Measurements from ENCODE around the gene ETNK2.
A peak's percentile ranks its signal among the peaks of the same experiment; 100 is the strongest.
"Not testable (repeated sequence)": the region's sequence is repeated elsewhere in the genome, so short reads cannot be mapped to it uniquely, and the experiment has no call there.

The ETNK2 gene

DNA sequence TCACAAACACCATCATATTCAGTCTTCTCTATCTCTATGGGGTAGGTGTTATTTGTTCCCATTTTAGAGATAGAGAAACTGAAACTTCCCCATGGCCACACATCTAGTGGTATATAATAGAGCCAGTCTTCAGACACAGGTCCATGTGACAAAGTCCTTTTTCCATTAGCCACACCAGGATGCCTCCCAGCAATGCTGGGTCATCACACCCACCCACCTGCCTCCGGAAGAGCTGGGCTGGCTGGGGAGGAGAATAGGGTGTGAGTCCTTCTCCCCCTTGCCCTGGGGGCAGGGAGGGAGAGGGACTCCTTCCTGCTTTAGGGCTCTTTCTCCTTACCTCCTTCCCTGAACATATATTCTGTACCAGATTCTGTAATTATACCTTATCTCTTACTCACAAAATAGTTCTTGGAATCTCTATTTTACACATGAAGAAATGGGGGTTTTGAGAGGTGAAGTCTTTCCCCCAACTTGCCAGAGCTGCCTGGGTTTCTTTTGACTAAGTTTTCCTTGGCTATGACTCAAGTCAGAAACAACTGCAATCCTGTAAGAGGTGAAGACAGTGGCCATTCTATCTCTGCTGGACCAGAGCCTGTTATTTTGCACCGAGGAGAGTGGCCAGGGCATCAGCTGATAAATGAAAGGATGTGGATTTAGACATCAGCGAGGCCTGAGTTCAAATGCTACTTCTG is 49.0 kb downstream of the ETNK2 start:
- H3K4me1 ChIP-seq (ENCODE audit: control insufficient read depth in 2 of 2, insufficient read depth in 2 of 2, low read length in 2 of 2), result peaks cover 18 to 29% of the 10 kb centered on the region in 2 donors
- peak overlapping the region in 1 of 2 donors; percentile 52 for H3K27ac ChIP-seq (ENCODE audit: low read depth in 2 of 2, low read length in 2 of 2)
- H3K4me3 ChIP-seq (ENCODE audit: low read length in 2 of 2), result peak overlapping the region in 1 of 2 donors; percentile 20
- no peaks in the 10 kb centered on the region for H3K36me3 ChIP-seq (ENCODE audit: control insufficient read depth in 2 of 2, insufficient read depth in 2 of 2, low read length in 2 of 2)
- H3K9ac ChIP-seq (ENCODE audit: low read depth in 1 of 2, low read length in 2 of 2), result peak overlapping the region in 1 of 2 donors; percentile 17
- no peaks in the 10 kb centered on the region for H3K9me3 ChIP-seq (ENCODE audit: control insufficient read depth in 2 of 2, low read length in 2 of 2)
- no peaks in the 10 kb centered on the region for H3K27me3 ChIP-seq (ENCODE audit: control insufficient read depth in 2 of 2, insufficient read depth in 2 of 2, low read length in 2 of 2)

DNA sequence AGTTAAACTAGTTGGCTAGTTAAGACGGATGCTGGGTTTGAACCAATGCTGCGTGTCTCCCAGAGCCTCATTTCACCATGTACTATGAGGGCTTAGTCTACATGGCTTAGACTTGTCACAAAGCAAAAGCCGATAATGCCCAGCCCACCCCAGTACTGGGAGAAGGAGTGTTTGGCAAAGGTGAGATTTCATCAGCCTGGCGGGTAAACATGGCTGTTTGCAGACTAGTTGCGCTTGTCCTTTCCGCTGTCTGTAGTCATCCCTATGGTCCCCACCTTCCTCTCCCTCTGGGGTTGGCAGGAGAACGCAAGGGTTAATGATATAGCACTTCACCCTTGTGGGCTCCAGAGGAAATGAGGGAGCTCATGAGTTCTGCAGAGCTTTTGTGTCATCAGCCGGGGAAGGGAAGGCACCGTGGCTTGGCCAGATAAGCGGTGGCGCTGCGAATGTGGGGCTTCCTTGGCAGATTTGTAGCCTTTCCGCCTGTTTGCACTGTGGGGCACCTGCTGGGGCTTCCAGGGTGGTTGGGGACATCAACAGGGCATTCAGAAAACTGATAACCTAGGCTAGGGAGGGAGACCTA is 49.7 kb downstream of the ETNK2 start:
- peak overlapping the region in 1 of 2 donors; percentile 52 for H3K27ac ChIP-seq (ENCODE audit: low read depth in 2 of 2, low read length in 2 of 2)
- no peaks in the 10 kb centered on the region for H3K36me3 ChIP-seq (ENCODE audit: control insufficient read depth in 2 of 2, insufficient read depth in 2 of 2, low read length in 2 of 2)
- peaks cover 18 to 29% of the 10 kb centered on the region in 2 donors for H3K4me1 ChIP-seq (ENCODE audit: control insufficient read depth in 2 of 2, insufficient read depth in 2 of 2, low read length in 2 of 2)

DNA sequence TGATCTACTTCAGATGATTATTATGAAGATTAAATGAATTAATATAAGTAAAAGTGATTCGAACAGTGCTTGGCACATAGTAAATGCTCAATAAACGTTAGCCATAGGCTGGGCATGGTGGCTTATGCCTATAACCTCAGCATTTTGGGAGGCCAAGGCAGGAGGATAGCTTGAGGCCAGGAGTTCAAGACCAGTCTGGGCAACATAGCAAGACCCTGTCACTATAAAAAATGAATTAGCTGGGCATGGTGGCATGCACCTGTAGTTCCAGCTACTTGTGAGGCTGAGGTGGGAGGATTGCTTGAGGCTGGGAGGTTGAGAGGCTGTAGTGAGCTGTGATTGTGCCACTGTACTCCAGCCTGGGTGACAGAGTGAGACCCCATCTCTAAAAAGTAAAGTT is 52.1 kb downstream of the ETNK2 start:
- not testable (repeated sequence) for H3K27ac ChIP-seq (ENCODE audit: low read depth in 2 of 2, low read length in 2 of 2); H3K4me3 ChIP-seq (ENCODE audit: low read length in 2 of 2); H3K36me3 ChIP-seq (ENCODE audit: control insufficient read depth in 2 of 2, insufficient read depth in 2 of 2, low read length in 2 of 2); H3K27me3 ChIP-seq (ENCODE audit: control insufficient read depth in 2 of 2, insufficient read depth in 2 of 2, low read length in 2 of 2); H3K9me3 ChIP-seq (ENCODE audit: control insufficient read depth in 2 of 2, low read length in 2 of 2); H3K9ac ChIP-seq (ENCODE audit: low read depth in 1 of 2, low read length in 2 of 2)
- H3K4me1 ChIP-seq (ENCODE audit: control insufficient read depth in 2 of 2, insufficient read depth in 2 of 2, low read length in 2 of 2), result peaks cover 18 to 32% of the 10 kb centered on the region in 2 donors

More for the DNA sequence above, 49.7 kb downstream of the ETNK2 start:
- Histone ChIP-seq H3K4me3 (ENCODE audit: low read length in 2 of 2) (no peak overlapping the region), H3K27me3 (ENCODE audit: control insufficient read depth in 2 of 2, insufficient read depth in 2 of 2, low read length in 2 of 2) (no peaks in the 10 kb centered on the region), H3K9ac (ENCODE audit: low read depth in 1 of 2, low read length in 2 of 2) (no peak overlapping the region), H3K9me3 (ENCODE audit: control insufficient read depth in 2 of 2, low read length in 2 of 2) (no peaks in the 10 kb centered on the region)

GRCh38 chr1:204098683-204099082 is 53.2 kb downstream of the ETNK2 start:
- no peaks in the 10 kb centered on the region for H3K36me3 ChIP-seq (ENCODE audit: control insufficient read depth in 2 of 2, insufficient read depth in 2 of 2, low read length in 2 of 2)
- H3K9ac ChIP-seq (ENCODE audit: low read depth in 1 of 2, low read length in 2 of 2), result no peak overlapping the region
- H3K4me1 ChIP-seq (ENCODE audit: control insufficient read depth in 2 of 2, insufficient read depth in 2 of 2, low read length in 2 of 2), result peaks cover 15 to 26% of the 10 kb centered on the region in 2 donors
- H3K4me3 ChIP-seq (ENCODE audit: low read length in 2 of 2), result no peak overlapping the region
- H3K27me3 ChIP-seq (ENCODE audit: control insufficient read depth in 2 of 2, insufficient read depth in 2 of 2, low read length in 2 of 2), result no peaks in the 10 kb centered on the region
- no peak overlapping the region for H3K27ac ChIP-seq (ENCODE audit: low read depth in 2 of 2, low read length in 2 of 2)
- H3K9me3 ChIP-seq (ENCODE audit: control insufficient read depth in 2 of 2, low read length in 2 of 2), result no peaks in the 10 kb centered on the region

DNA sequence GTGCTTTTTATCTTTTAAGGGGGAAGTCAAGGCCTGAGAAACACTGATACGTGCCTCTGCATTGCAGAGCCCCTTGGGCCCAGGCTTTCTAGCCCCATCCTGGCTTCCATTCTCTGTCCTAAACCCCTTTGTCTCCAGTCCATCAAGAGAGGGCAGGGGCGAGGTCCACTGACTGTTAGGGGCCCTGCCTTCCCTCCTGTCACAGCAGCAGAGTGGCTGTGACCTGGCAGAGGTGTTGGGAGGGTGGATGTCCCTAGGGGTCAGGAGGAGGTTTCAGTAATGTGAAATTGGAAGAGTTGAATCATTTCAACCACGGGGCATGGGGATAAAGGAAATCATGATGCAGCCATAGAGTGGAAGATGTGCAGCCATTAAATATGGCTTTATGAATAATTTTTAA is 54.9 kb downstream of the ETNK2 start:
- no peaks in the 10 kb centered on the region for H3K27me3 ChIP-seq (ENCODE audit: control insufficient read depth in 2 of 2, insufficient read depth in 2 of 2, low read length in 2 of 2)
- H3K4me1 ChIP-seq (ENCODE audit: control insufficient read depth in 2 of 2, insufficient read depth in 2 of 2, low read length in 2 of 2), result peaks cover 21 to 24% of the 10 kb centered on the region in 2 donors
- H3K27ac ChIP-seq (ENCODE audit: low read depth in 2 of 2, low read length in 2 of 2), result no peak overlapping the region
- no peak overlapping the region for H3K4me3 ChIP-seq (ENCODE audit: low read length in 2 of 2)
- H3K9me3 ChIP-seq (ENCODE audit: control insufficient read depth in 2 of 2, low read length in 2 of 2), result no peaks in the 10 kb centered on the region
- H3K36me3 ChIP-seq (ENCODE audit: control insufficient read depth in 2 of 2, insufficient read depth in 2 of 2, low read length in 2 of 2), result no peaks in the 10 kb centered on the region
- no peak overlapping the region for H3K9ac ChIP-seq (ENCODE audit: low read depth in 1 of 2, low read length in 2 of 2)

DNA sequence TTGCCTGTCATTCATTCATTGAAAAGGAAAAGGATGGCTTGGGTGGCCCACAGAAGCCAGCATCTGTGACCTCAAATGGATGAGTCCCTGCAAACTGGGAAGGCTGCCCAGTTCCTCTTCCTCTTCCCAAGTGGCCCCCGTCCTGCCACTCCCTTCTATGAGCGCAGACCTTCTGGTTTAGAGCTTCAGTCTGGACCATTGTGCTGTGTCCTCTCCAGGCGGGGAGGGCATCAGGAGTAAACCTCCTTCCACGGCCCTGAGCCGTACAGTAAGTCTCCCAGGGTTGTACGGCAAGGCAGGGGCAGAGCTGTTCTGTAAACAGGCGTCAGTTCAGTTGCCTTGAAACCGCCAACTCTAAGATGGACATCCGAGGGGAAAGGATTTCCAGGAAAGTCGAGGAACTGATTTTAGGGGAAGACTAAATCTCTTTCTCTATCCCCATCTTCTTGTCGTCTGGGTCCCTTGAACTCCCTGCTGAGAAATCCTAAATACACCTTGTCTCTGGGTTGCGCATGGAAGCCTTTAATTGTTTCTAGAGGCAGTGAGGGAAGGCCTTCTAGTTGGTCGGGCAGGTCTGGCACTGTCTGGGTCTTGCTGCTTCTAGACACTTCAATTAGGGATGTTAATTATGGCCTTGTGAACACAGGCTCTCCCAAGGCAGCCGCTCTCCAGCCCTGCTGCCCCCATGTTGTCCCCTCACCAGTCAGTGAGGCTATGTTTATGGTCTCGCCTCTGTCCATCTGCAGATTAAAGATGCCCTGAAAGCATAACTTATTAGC is 56.8 kb downstream of the ETNK2 start:
- Histone ChIP-seq H3K36me3 (ENCODE audit: control insufficient read depth in 2 of 2, insufficient read depth in 2 of 2, low read length in 2 of 2) (no peaks in the 10 kb centered on the region), H3K9ac (ENCODE audit: low read depth in 1 of 2, low read length in 2 of 2) (no peak overlapping the region), H3K4me1 (ENCODE audit: control insufficient read depth in 2 of 2, insufficient read depth in 2 of 2, low read length in 2 of 2) (peaks cover 21 to 28% of the 10 kb centered on the region in 2 donors), H3K27ac (ENCODE audit: low read depth in 2 of 2, low read length in 2 of 2) (no peak overlapping the region), H3K9me3 (ENCODE audit: control insufficient read depth in 2 of 2, low read length in 2 of 2) (no peaks in the 10 kb centered on the region), H3K4me3 (ENCODE audit: low read length in 2 of 2) (no peak overlapping the region), H3K27me3 (ENCODE audit: control insufficient read depth in 2 of 2, insufficient read depth in 2 of 2, low read length in 2 of 2) (no peaks in the 10 kb centered on the region)

- no peaks in the 10 kb centered on the region for H3K27me3 ChIP-seq (ENCODE audit: control insufficient read depth in 2 of 2, insufficient read depth in 2 of 2, low read length in 2 of 2)
- no peaks in the 10 kb centered on the region for H3K36me3 ChIP-seq (ENCODE audit: control insufficient read depth in 2 of 2, insufficient read depth in 2 of 2, low read length in 2 of 2)
- no peak overlapping the region for H3K27ac ChIP-seq (ENCODE audit: low read depth in 2 of 2, low read length in 2 of 2)
- no peaks in the 10 kb centered on the region for H3K9me3 ChIP-seq (ENCODE audit: control insufficient read depth in 2 of 2, low read length in 2 of 2)
- H3K4me1 ChIP-seq (ENCODE audit: control insufficient read depth in 2 of 2, insufficient read depth in 2 of 2, low read length in 2 of 2), result peaks cover 26 to 31% of the 10 kb centered on the region in 2 donors
- no peak overlapping the region for H3K4me3 ChIP-seq (ENCODE audit: low read length in 2 of 2)
- no peak overlapping the region for H3K9ac ChIP-seq (ENCODE audit: low read depth in 1 of 2, low read length in 2 of 2)
Measured at GRCh38 chr1:204094313-204094729, 57.5 kb downstream of the ETNK2 start.

GRCh38 chr1:204093781-204094180 is 58.1 kb downstream of the ETNK2 start:
- Histone ChIP-seq H3K4me1 (ENCODE audit: control insufficient read depth in 2 of 2, insufficient read depth in 2 of 2, low read length in 2 of 2) (peaks cover 32 to 37% of the 10 kb centered on the region in 2 donors), H3K9ac (ENCODE audit: low read depth in 1 of 2, low read length in 2 of 2) (peak overlapping the region; percentile 1 to 15), H3K27me3 (ENCODE audit: control insufficient read depth in 2 of 2, insufficient read depth in 2 of 2, low read length in 2 of 2) (no peaks in the 10 kb centered on the region), H3K36me3 (ENCODE audit: control insufficient read depth in 2 of 2, insufficient read depth in 2 of 2, low read length in 2 of 2) (no peaks in the 10 kb centered on the region), H3K27ac (ENCODE audit: low read depth in 2 of 2, low read length in 2 of 2) (peak overlapping the region; percentile 89 to 94), H3K9me3 (ENCODE audit: control insufficient read depth in 2 of 2, low read length in 2 of 2) (no peaks in the 10 kb centered on the region), H3K4me3 (ENCODE audit: low read length in 2 of 2) (peak overlapping the region in 1 of 2 donors; percentile 41)

DNA sequence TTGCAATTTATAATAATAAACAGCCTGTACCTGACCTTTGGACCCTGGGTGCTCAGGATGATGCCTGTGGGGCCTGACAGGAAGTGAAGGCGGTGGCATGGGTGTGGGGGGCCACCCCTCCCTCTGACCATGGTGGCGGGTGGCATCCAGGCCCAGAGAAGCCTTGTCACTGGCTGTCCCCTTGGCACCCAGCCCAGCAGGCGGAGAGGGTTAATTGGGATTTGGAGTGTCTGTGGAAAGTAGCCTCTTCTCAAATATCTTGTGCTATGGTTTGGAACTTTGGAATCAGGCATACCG is 58.5 kb downstream of the ETNK2 start:
- Histone ChIP-seq H3K27ac (ENCODE audit: low read depth in 2 of 2, low read length in 2 of 2) (peak overlapping the region; percentile 89 to 94), H3K9ac (ENCODE audit: low read depth in 1 of 2, low read length in 2 of 2) (peak overlapping the region; percentile 15 to 62), H3K36me3 (ENCODE audit: control insufficient read depth in 2 of 2, insufficient read depth in 2 of 2, low read length in 2 of 2) (no peaks in the 10 kb centered on the region), H3K9me3 (ENCODE audit: control insufficient read depth in 2 of 2, low read length in 2 of 2) (no peaks in the 10 kb centered on the region), H3K4me3 (ENCODE audit: low read length in 2 of 2) (peak overlapping the region in 1 of 2 donors; percentile 41), H3K4me1 (ENCODE audit: control insufficient read depth in 2 of 2, insufficient read depth in 2 of 2, low read length in 2 of 2) (peaks cover 36 to 41% of the 10 kb centered on the region in 2 donors), H3K27me3 (ENCODE audit: control insufficient read depth in 2 of 2, insufficient read depth in 2 of 2, low read length in 2 of 2) (no peaks in the 10 kb centered on the region)
